H9 (cell line): Measurements from ENCODE around the gene RADIL. TPM values are rescaled to one million over a fixed set of nuclear protein-coding genes. Genes with fewer than 3 reads are reported as not detected.

Source experiments
- DNase-seq: peaks from one replicate; pipeline ENCODE4 v3.0.0-alpha.2; 2017
- H2AFZ ChIP-seq: one replicate; pipeline ENCODE4 v1.6.1; 2013; ENCODE audit warnings: mild to moderate bottlenecking, low read length, control low read depth, moderate library complexity
- H2AK5ac ChIP-seq: 2 replicates; pipeline ENCODE4 v1.6.1; 2013; ENCODE audit warnings: low read length, control low read depth, mixed read lengths; ENCODE audit not compliant: insufficient read length
- H2BK120ac ChIP-seq: one replicate; pipeline ENCODE4 v1.6.1; 2013; ENCODE audit warnings: low read depth, mild to moderate bottlenecking, low read length, control low read depth, inconsistent platforms; ENCODE audit not compliant: poor library complexity, severe bottlenecking
- H2BK12ac ChIP-seq: 2 replicates; pipeline ENCODE4 v1.6.1; 2013; ENCODE audit warnings: low read length, control low read depth, mixed read lengths, low read depth; ENCODE audit not compliant: insufficient read length
- H2BK15ac ChIP-seq: 2 replicates; pipeline ENCODE4 v1.6.1; 2013; ENCODE audit warnings: low read depth, low read length, control low read depth
- H2BK20ac ChIP-seq: one replicate; pipeline ENCODE4 v1.6.1; 2013; ENCODE audit warnings: low read depth, mild to moderate bottlenecking, low read length, control low read depth, inconsistent platforms; ENCODE audit not compliant: poor library complexity, severe bottlenecking
- H2BK5ac ChIP-seq: 2 replicates; pipeline ENCODE4 v1.6.1; 2013; ENCODE audit warnings: low read length, control low read depth, mixed read lengths; ENCODE audit not compliant: insufficient read length
- H3K14ac ChIP-seq: 2 replicates; pipeline ENCODE4 v1.6.1; 2013; ENCODE audit warnings: low read length, control low read depth; ENCODE audit not compliant: insufficient read depth
- H3K18ac ChIP-seq: 2 replicates; pipeline ENCODE4 v1.6.1; 2013; ENCODE audit warnings: low read depth, mild to moderate bottlenecking, mixed read lengths, low read length, control low read depth; ENCODE audit not compliant: insufficient read length
- H3K23ac ChIP-seq: 2 replicates; pipeline ENCODE4 v1.6.1; 2013; ENCODE audit warnings: low read length, control low read depth, mixed read lengths, low read depth; ENCODE audit not compliant: insufficient read length
- H3K23me2 ChIP-seq: 2 replicates; pipeline ENCODE4 v1.6.1; 2013; ENCODE audit warnings: low read depth, mild to moderate bottlenecking, mixed read lengths, low read length, control low read depth; ENCODE audit not compliant: insufficient read length, poor library complexity, severe bottlenecking
- H3K27ac ChIP-seq: 2 replicates; pipeline ENCODE4 v1.5.1; 2013; ENCODE audit warnings: low read length, control low read depth, mixed read lengths, low read depth; ENCODE audit not compliant: insufficient read length
- H3K27me3 ChIP-seq: 2 replicates; pipeline ENCODE4 v1.6.1; 2013; ENCODE audit warnings: low read length, control low read depth, inconsistent platforms; ENCODE audit not compliant: insufficient read depth
- H3K4ac ChIP-seq: 2 replicates; pipeline ENCODE4 v1.6.1; 2013; ENCODE audit warnings: low read depth, mild to moderate bottlenecking, control low read depth, inconsistent platforms, low read length, moderate library complexity
- H3K4me1 ChIP-seq: 2 replicates; pipeline ENCODE4 v1.6.1; 2013; ENCODE audit warnings: low read length, control low read depth, inconsistent platforms; ENCODE audit not compliant: insufficient read depth
- H3K4me2 ChIP-seq: 2 replicates; pipeline ENCODE4 v1.6.1; 2013; ENCODE audit warnings: low read length, control low read depth, mixed read lengths; ENCODE audit not compliant: insufficient read length, insufficient read depth
- H3K56ac ChIP-seq: 2 replicates; pipeline ENCODE4 v1.6.1; 2013; ENCODE audit warnings: low read depth, mild to moderate bottlenecking, mixed read lengths, low read length, control low read depth; ENCODE audit not compliant: insufficient read length
- H3K79me1 ChIP-seq: 2 replicates; pipeline ENCODE4 v1.6.1; 2013; ENCODE audit warnings: low read depth, mild to moderate bottlenecking, moderate library complexity, low read length, control low read depth, inconsistent platforms; ENCODE audit not compliant: insufficient read depth, poor library complexity, severe bottlenecking
- H3K79me2 ChIP-seq: 2 replicates; pipeline ENCODE4 v1.6.1; 2013; ENCODE audit warnings: low read length, control low read depth, inconsistent platforms; ENCODE audit not compliant: insufficient read depth
- H3K9ac ChIP-seq: 2 replicates; pipeline ENCODE4 v1.6.1; 2013; ENCODE audit warnings: low read length, control low read depth, mixed read lengths; ENCODE audit not compliant: insufficient read length; ENCODE audit errors: extremely low read depth
- H3K9me3 ChIP-seq: one replicate; pipeline ENCODE4 v1.6.1; 2013; ENCODE audit warnings: low read depth, low read length, inconsistent platforms; ENCODE audit not compliant: control insufficient read depth
- H3T11ph ChIP-seq: one replicate; pipeline ENCODE4 v1.6.1; 2013; ENCODE audit warnings: mild to moderate bottlenecking, low read length, control low read depth, inconsistent platforms
- H4K20me1 ChIP-seq: one replicate; pipeline ENCODE4 v1.6.1; 2013; ENCODE audit not compliant: control insufficient read depth, insufficient read length, insufficient read depth
- H4K5ac ChIP-seq: 2 replicates; pipeline ENCODE4 v1.6.1; 2013; ENCODE audit warnings: low read depth, mild to moderate bottlenecking, mixed read lengths, low read length, control low read depth; ENCODE audit not compliant: insufficient read length
- H4K8ac ChIP-seq: replicated peaks from 2 replicates; pipeline ENCODE4 v1.6.1; 2013; ENCODE audit warnings: low read length, control low read depth, mixed read lengths, low read depth; ENCODE audit not compliant: insufficient read length
- H4K91ac ChIP-seq: 2 replicates; pipeline ENCODE4 v1.6.1; 2013; ENCODE audit warnings: low read depth, mild to moderate bottlenecking, moderate library complexity, mixed read lengths, low read length, control low read depth; ENCODE audit not compliant: insufficient read length
- H3K27ac Mint-ChIP-seq, 3 experiments: 2 replicates in 2 of 3; 3 replicates in 1 of 3; pipeline ENCODE4 v1.8.0; 2020 to 2021; ENCODE audit warnings: mixed read lengths in 3 of 3, mild to moderate bottlenecking in 1 of 3, moderate library complexity in 1 of 3
- H3K27me3 Mint-ChIP-seq: 2 replicates; pipeline ENCODE4 v1.8.0; 2021; ENCODE audit warnings: low read depth, mild to moderate bottlenecking, moderate library complexity, mixed read lengths
- H3K36me3 Mint-ChIP-seq, 3 experiments: 2 replicates in 2 of 3; 3 replicates in 1 of 3; pipeline ENCODE4 v1.8.0; 2020 to 2021; ENCODE audit warnings: low read depth in 3 of 3, mixed read lengths in 3 of 3; ENCODE audit not compliant: insufficient read depth in 1 of 3
- H3K4me1 Mint-ChIP-seq, 2 experiments: 2 replicates each; pipeline ENCODE4 v1.8.0; 2020; ENCODE audit warnings: mixed read lengths in 2 of 2
- H3K4me3 Mint-ChIP-seq, 2 experiments: 2 replicates in 1 of 2; 3 replicates in 1 of 2; pipeline ENCODE4 v1.8.0; 2020 to 2021; ENCODE audit warnings: mild to moderate bottlenecking in 2 of 2, mixed read lengths in 2 of 2, moderate library complexity in 1 of 2
- H3K9me3 Mint-ChIP-seq, 2 experiments: 2 replicates in 1 of 2; 3 replicates in 1 of 2; pipeline ENCODE4 v1.8.0; 2020; ENCODE audit warnings: mild to moderate bottlenecking in 2 of 2, mixed read lengths in 2 of 2, moderate library complexity in 1 of 2
- WGBS: extraction: QIAGEN DNeasy Blood & Tissue Kit; methylation state at CpG from one replicate; pipeline ENCODE4 v1.1.7; 2013; ENCODE audit warnings: missing lambda C conversion rate, low lambda C conversion rate, mixed read lengths; ENCODE audit not compliant: insufficient read length; ENCODE audit errors: extremely low coverage; 5-methylcytosine and 5-hydroxymethylcytosine counted together
- total RNA-seq: library from RNA; stranded (reverse); gene quantifications from 2 replicates; pipeline ENCODE4 v1.2.1, GENCODE V29; 2021
- TF ChIP-seq, protein P1 (sequence below): fragments of 200-600 bp; sonication (generic); conservative IDR thresholded peaks from 3 replicates; pipeline ENCODE4 v1.8.0; 2021; ENCODE audit warnings: antibody characterized with exemption, mild to moderate bottlenecking

Gene RADIL
- total RNA-seq, 1 experiment from 2014 or later, result 4.7 TPM

DNA sequence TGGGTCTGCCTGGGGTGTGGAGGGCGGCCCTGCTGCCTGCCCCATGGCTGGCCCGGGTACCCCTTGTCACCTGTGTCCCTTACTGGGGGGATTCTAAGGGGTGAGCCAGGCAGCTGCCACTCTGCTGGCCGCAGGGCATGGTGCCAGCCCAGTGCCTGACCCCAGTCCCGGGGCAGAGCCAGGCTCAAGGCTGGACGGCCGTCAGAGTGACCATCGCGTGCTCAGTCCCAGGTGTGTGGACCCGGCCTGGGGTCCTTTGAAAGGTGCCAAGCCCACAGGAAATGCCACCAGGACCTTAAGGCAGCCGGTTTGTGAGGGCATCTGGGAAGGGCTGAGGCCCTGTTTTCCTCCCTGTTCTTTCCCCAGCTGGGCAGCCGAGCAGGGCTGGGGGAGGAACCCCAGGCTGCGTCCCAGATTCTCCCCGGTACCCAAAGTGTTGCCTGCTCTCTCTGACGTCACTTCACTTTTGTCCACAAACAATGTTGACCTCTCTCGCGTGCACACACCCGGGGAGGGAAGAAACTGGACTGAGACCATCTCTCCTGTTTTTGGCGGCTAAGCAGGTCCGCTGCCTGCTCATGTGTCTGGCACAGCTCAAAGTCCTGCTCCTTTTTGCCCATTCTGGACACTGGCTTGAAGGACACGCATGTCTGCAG lies 59.3 kb downstream of the RADIL start:
- TF ChIP-seq, protein P1, sequence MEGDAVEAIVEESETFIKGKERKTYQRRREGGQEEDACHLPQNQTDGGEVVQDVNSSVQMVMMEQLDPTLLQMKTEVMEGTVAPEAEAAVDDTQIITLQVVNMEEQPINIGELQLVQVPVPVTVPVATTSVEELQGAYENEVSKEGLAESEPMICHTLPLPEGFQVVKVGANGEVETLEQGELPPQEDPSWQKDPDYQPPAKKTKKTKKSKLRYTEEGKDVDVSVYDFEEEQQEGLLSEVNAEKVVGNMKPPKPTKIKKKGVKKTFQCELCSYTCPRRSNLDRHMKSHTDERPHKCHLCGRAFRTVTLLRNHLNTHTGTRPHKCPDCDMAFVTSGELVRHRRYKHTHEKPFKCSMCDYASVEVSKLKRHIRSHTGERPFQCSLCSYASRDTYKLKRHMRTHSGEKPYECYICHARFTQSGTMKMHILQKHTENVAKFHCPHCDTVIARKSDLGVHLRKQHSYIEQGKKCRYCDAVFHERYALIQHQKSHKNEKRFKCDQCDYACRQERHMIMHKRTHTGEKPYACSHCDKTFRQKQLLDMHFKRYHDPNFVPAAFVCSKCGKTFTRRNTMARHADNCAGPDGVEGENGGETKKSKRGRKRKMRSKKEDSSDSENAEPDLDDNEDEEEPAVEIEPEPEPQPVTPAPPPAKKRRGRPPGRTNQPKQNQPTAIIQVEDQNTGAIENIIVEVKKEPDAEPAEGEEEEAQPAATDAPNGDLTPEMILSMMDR, result no peak
- no peak overlapping the region for H3K4ac ChIP-seq
- no peaks in the 10 kb centered on the region for H3K79me2 ChIP-seq
- no peak overlapping the region for H4K8ac ChIP-seq
- no peaks in the 10 kb centered on the region for H4K20me1 ChIP-seq
- no peaks in the 10 kb centered on the region for H3K9me3 ChIP-seq
- no peak overlapping the region for H2BK15ac ChIP-seq
- no peaks in the 10 kb centered on the region for H3K4me1 Mint-ChIP-seq
- H2BK12ac ChIP-seq, result no peak overlapping the region
- DNase-seq, result no peak
- H3K23ac ChIP-seq, result no peak overlapping the region
- H2BK20ac ChIP-seq, result no peak overlapping the region
- no peak overlapping the region for H4K91ac ChIP-seq
- H3K56ac ChIP-seq, result no peak overlapping the region
- H3K4me3 Mint-ChIP-seq, result no peak overlapping the region
- no peak overlapping the region for H3K27ac ChIP-seq
- H2AK5ac ChIP-seq, result no peak overlapping the region
- H2BK120ac ChIP-seq, result no peak overlapping the region
- H3K27me3 ChIP-seq, result no peaks in the 10 kb centered on the region
- no peaks in the 10 kb centered on the region for H3K79me1 ChIP-seq
- no peaks in the 10 kb centered on the region for H3K9me3 Mint-ChIP-seq
- no CpG with 5 or more reads among the region's 20 CpGs for WGBS
- H3K9ac ChIP-seq, result no peak overlapping the region
- no peaks in the 10 kb centered on the region for H3K4me1 ChIP-seq
- no peaks in the 10 kb centered on the region for H3K27me3 Mint-ChIP-seq
- no peak overlapping the region for H2BK5ac ChIP-seq
- no peak overlapping the region for H3K4me2 ChIP-seq
- H3K14ac ChIP-seq, result no peak overlapping the region
- 0 out of 7 replicates have a peak overlapping the region, but pooled peaks of 1 of the 3 experiments have one; percentile 40 for H3K27ac Mint-ChIP-seq
- H3K36me3 Mint-ChIP-seq, result peaks cover 0 to 3% (median 0%) of the 10 kb centered on the region in 3 experiments; a peak in 2 of 7 replicates
- H3K23me2 ChIP-seq, result no peaks in the 10 kb centered on the region
- H3T11ph ChIP-seq, result no peak overlapping the region
- H4K5ac ChIP-seq, result no peak overlapping the region
- H3K18ac ChIP-seq, result no peak overlapping the region
- H2AFZ ChIP-seq, result no peak overlapping the region
